ENCODE data around the gene KLC1. TPM values are rescaled to one million over a fixed set of nuclear protein-coding genes. Genes with fewer than 3 reads are reported as not detected.

KLC1 gene
- total RNA-seq, 1 donor from 2014 or later: 163 TPM

DNA sequence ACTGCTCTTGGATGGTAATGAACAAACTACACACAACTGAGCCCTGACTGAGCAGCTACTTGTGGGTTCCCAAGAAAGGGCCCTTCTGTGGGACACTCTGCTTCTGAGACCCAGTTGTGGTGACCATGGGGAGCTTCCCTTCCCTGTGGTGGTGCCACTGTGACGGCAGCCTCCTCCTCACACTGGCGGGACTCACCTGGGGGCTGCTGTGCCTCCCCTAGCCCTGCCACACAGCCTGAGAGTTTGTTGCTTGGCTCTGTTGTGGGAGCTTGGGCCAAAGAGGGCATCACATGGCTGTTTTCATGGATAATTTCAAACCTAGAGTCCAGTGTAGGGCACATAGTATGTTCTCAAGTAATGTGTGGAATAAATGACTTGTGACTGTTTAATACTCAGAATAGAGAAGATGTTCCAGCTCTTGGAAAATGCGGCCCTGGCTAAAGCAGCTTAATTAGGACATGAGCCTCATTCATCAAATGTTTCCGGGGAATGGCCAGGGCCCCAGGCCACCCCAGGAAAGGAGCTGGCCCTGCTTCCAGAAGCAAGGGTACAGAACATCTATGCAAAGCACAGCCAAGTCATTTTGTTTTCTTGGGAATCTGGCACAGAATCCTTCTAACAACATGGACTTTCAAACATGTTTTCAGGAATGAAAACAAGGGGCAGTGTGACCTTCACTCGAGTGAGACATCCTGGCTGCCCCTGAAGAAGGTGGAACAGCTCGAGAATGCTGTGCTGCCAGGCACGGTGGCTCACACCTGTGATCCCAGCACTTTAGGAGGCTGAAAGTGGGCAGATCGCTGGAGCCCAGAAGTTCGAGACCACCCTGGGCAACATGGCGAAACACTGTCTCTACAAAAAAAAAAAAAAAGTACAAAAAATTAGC, 107.8 kb downstream of the KLC1 start:
- no peaks in the 10 kb centered on the region for H3K9me3 Mint-ChIP-seq

DNA sequence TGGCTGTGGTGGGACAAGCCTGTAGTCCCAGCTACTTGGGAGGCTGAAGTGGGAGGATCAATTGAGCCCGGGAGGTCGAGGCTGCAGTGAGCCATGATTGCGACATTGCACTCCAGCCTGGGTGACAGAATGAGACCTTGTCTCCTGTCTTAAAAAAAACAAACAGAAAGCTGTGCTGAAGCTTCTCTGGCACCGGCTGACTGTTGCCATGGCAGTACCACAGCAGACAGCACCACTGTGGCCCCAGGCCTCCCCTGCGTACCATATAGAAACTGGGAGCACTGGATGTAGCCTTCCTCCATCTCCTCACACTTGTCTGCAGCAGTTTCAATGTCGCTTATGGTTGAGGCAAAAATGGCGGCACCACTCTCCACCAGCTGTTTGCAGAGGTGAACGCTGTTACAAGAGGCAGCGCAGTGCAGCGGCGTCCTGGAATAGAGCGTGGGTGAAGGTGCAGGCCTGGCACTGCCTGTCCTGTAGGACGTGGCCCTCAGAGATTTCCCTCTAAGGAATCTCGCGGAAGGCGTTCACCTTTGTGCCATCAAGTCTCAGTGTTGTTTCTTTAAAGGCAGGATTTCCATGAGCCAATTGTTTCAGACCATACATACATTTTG, 108.5 kb downstream of the KLC1 start:
- no peak overlapping the region for H3K27ac Mint-ChIP-seq
- peaks cover 28% of the 10 kb centered on the region for H3K4me1 Mint-ChIP-seq
- H3K27me3 Mint-ChIP-seq (ENCODE audit: low read depth): no peaks in the 10 kb centered on the region
- H3K4me3 Mint-ChIP-seq: no peak overlapping the region
- TF ChIP-seq, protein P1, sequence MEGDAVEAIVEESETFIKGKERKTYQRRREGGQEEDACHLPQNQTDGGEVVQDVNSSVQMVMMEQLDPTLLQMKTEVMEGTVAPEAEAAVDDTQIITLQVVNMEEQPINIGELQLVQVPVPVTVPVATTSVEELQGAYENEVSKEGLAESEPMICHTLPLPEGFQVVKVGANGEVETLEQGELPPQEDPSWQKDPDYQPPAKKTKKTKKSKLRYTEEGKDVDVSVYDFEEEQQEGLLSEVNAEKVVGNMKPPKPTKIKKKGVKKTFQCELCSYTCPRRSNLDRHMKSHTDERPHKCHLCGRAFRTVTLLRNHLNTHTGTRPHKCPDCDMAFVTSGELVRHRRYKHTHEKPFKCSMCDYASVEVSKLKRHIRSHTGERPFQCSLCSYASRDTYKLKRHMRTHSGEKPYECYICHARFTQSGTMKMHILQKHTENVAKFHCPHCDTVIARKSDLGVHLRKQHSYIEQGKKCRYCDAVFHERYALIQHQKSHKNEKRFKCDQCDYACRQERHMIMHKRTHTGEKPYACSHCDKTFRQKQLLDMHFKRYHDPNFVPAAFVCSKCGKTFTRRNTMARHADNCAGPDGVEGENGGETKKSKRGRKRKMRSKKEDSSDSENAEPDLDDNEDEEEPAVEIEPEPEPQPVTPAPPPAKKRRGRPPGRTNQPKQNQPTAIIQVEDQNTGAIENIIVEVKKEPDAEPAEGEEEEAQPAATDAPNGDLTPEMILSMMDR (IDR thresholded peaks at IDR 0.05; ENCODE audit: unreplicated experiment): no peak
- no peaks in the 10 kb centered on the region for H3K9me3 Mint-ChIP-seq
- DNase-seq (ENCODE audit: low spot score in 2 of 2, unreplicated experiment in 2 of 2): no peak
- H3K36me3 Mint-ChIP-seq: peaks cover 28% of the 10 kb centered on the region

More for the DNA sequence above, 107.8 kb downstream of the KLC1 start:
- TF ChIP-seq, protein P1 (IDR thresholded peaks at IDR 0.05; ENCODE audit: unreplicated experiment): no peak
- Mint-ChIP-seq H3K4me3 (no peak overlapping the region), H3K36me3 (peaks cover 28% of the 10 kb centered on the region), H3K4me1 (peaks cover 28% of the 10 kb centered on the region), H3K27ac (no peak overlapping the region), H3K27me3 (ENCODE audit: low read depth) (no peaks in the 10 kb centered on the region)
- DNase-seq (ENCODE audit: low spot score in 2 of 2, unreplicated experiment in 2 of 2): no peak

DNA sequence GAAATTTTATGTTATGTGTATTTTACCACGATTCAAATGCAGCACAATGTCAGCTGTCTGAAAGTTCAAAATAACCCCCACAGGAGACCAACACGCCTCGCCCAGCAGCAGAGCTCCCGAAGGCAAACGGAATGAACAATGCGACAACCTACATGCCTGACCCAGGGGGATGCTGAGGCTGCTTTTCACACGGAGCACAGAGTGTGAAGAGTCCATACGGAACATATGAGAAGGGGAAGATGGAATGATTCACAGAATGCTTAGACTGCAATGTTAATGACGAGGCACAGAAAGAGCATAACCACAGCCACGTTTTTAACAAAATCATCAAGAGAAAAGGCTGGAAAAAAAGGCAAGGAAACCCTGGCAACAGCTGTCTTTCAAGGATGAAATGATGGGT, 109.2 kb downstream of the KLC1 start:
- peaks cover 28% of the 10 kb centered on the region for H3K36me3 Mint-ChIP-seq
- H3K9me3 Mint-ChIP-seq: no peaks in the 10 kb centered on the region
- TF ChIP-seq, protein P1 (IDR thresholded peaks at IDR 0.05; ENCODE audit: unreplicated experiment): no peak
- no peaks in the 10 kb centered on the region for H3K27me3 Mint-ChIP-seq (ENCODE audit: low read depth)
- no peak for DNase-seq (ENCODE audit: low spot score in 2 of 2, unreplicated experiment in 2 of 2)
- H3K4me1 Mint-ChIP-seq: peaks cover 22% of the 10 kb centered on the region
- H3K27ac Mint-ChIP-seq: no peak overlapping the region
- H3K4me3 Mint-ChIP-seq: no peak overlapping the region

DNA sequence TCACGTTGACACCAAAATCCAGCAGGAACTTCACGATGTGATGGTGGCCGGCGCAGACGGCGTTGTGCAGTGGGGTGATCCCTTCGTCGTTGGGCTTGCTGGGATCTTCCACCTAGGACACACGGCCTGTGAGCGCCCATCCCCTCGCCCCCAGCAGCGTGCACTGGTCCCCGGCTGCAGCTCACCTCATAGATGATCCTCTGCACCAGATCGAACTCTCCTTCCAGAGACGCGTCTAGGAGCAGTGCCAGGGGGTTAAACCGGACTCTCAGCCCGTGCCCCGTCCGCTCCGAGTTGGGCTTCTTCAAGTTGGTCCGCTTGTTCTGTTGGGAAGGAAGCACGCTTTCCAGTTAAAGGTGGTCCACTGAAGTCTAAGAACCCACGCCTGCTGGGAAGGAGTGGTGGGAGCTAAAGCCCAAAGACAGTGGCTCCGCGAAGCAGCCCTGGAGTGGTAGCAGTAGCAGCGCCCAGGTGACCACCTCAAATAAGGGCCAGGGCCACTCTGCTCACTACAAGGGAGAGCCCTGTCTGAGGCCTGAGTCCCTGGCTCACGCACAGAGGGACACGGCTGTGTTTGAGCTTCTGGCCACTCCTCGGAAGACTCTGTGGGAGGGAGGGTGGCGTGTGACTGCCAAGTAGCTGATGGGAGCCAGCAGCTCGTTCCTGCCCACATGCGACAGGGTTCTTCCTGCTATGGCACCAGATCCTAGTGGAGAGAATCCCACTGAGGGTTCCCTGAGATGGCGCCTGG, 109.9 kb downstream of the KLC1 start:
- TF ChIP-seq, protein P1 (IDR thresholded peaks at IDR 0.05; ENCODE audit: unreplicated experiment): no peak
- Mint-ChIP-seq H3K27me3 (ENCODE audit: low read depth) (no peaks in the 10 kb centered on the region), H3K9me3 (no peaks in the 10 kb centered on the region), H3K36me3 (peaks cover 28% of the 10 kb centered on the region), H3K4me3 (no peak overlapping the region), H3K27ac (no peak overlapping the region), H3K4me1 (peaks cover 16% of the 10 kb centered on the region)
- DNase-seq (ENCODE audit: low spot score in 2 of 2, unreplicated experiment in 2 of 2): no peak

GRCh38 chr14:103739466-103739792, 110.4 kb downstream of the KLC1 start:
- TF ChIP-seq, protein P1 (IDR thresholded peaks at IDR 0.05; ENCODE audit: unreplicated experiment): no peak
- Mint-ChIP-seq H3K4me3 (no peak overlapping the region), H3K9me3 (no peaks in the 10 kb centered on the region), H3K27me3 (ENCODE audit: low read depth) (no peaks in the 10 kb centered on the region), H3K4me1 (peaks cover 16% of the 10 kb centered on the region), H3K27ac (no peak overlapping the region), H3K36me3 (peaks cover 29% of the 10 kb centered on the region)
- no peak for DNase-seq (ENCODE audit: low spot score in 2 of 2, unreplicated experiment in 2 of 2)

All from mesothelial cell of epicardium (in vitro differentiated cells).